ENCODE results near the gene RCBTB1. TPM values are rescaled to one million over a fixed set of nuclear protein-coding genes. Genes with fewer than 3 reads are reported as not detected.
A peak's percentile ranks its signal among the peaks of the same experiment; 100 is the strongest.

RCBTB1 gene
- total RNA-seq, 2 experiments from 2014 or later = 10.3 to 11.4 TPM

- Histone ChIP-seq H3K27me3 (ENCODE audit: control insufficient read depth in 1 of 2, insufficient read depth in 2 of 2, low read length in 2 of 2) (no peaks in the 10 kb centered on the region), H3K4me3 (ENCODE audit: low read length) (peak within 1 kb of the TSS; percentile 50), H3K4me1 (ENCODE audit: insufficient read depth, low read length) (peaks cover 12% of the 10 kb centered on the region), H3K27ac (ENCODE audit: low read depth in 1 of 2, low read length in 2 of 2) (no peak within 1 kb of the TSS), H3K9me3 (ENCODE audit: control insufficient read depth in 1 of 2, insufficient read depth in 1 of 2, low read length in 2 of 2) (peaks cover 0 to 7% of the 10 kb centered on the region in 2 experiments), H3K36me3 (ENCODE audit: insufficient read depth, low read length) (no peaks in the 10 kb centered on the region)
- peak; percentile 25 to 75 (median 54) for DNase-seq
- H3K27me3 Mint-ChIP-seq = no peaks in the 10 kb centered on the region
- H3K36me3 Mint-ChIP-seq (ENCODE audit: low read depth) = no peaks in the 10 kb centered on the region
- no peaks in the 10 kb centered on the region for H3K9me3 Mint-ChIP-seq
- peak within 1 kb of the TSS; percentile 51 for H3K27ac Mint-ChIP-seq
- intact Hi-C loops (cut with DNase I, micrococcal nuclease) = no loop called here
- TF ChIP-seq, protein P1, sequence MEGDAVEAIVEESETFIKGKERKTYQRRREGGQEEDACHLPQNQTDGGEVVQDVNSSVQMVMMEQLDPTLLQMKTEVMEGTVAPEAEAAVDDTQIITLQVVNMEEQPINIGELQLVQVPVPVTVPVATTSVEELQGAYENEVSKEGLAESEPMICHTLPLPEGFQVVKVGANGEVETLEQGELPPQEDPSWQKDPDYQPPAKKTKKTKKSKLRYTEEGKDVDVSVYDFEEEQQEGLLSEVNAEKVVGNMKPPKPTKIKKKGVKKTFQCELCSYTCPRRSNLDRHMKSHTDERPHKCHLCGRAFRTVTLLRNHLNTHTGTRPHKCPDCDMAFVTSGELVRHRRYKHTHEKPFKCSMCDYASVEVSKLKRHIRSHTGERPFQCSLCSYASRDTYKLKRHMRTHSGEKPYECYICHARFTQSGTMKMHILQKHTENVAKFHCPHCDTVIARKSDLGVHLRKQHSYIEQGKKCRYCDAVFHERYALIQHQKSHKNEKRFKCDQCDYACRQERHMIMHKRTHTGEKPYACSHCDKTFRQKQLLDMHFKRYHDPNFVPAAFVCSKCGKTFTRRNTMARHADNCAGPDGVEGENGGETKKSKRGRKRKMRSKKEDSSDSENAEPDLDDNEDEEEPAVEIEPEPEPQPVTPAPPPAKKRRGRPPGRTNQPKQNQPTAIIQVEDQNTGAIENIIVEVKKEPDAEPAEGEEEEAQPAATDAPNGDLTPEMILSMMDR (IDR thresholded peaks at IDR 0.05) = no peak
- H3K4me3 Mint-ChIP-seq = peak within 1 kb of the TSS; percentile 88
- ChIA-PET CTCF (no interaction called here), POLR2A (interaction anchor here (0.9 to 1.3 kb wide), 2 partner anchors 14 to 308 kb away, joined by 3 to 4 read pairs; partner anchors contain the start of gene SPRYD7)
- peaks cover 16% of the 10 kb centered on the region for H3K4me1 Mint-ChIP-seq (ENCODE audit: low read depth)
- ATAC-seq (ENCODE audit: poor library complexity) = peak; percentile 92
Observed at GRCh38 chr13:49627831-49628652, 42.7 kb upstream of the RCBTB1 start, which contains the start of gene ARL11. TSS of gene ARL11 (plus strand) at chr13:49628507. CDS start at chr13:49630448, 1,941 bp downstream.

GRCh38 chr13:49625392-49626079, 40.2 kb upstream of the RCBTB1 start:
- no peak overlapping the region for H3K27ac Mint-ChIP-seq
- Histone ChIP-seq H3K36me3 (ENCODE audit: insufficient read depth, low read length) (no peaks in the 10 kb centered on the region), H3K27ac (ENCODE audit: low read depth in 1 of 2, low read length in 2 of 2) (no peak overlapping the region), H3K27me3 (ENCODE audit: control insufficient read depth in 1 of 2, insufficient read depth in 2 of 2, low read length in 2 of 2) (peaks cover 0 to 2% of the 10 kb centered on the region in 2 experiments), H3K4me3 (ENCODE audit: low read length) (no peak overlapping the region), H3K9me3 (ENCODE audit: control insufficient read depth in 1 of 2, insufficient read depth in 1 of 2, low read length in 2 of 2) (peaks cover 0 to 3% of the 10 kb centered on the region in 2 experiments), H3K4me1 (ENCODE audit: insufficient read depth, low read length) (peaks cover 12% of the 10 kb centered on the region)
- ChIA-PET CTCF (no interaction called here), POLR2A (no interaction called here)
- ATAC-seq (ENCODE audit: poor library complexity) = no peak
- H3K36me3 Mint-ChIP-seq (ENCODE audit: low read depth) = no peaks in the 10 kb centered on the region
- peaks cover 16% of the 10 kb centered on the region for H3K4me1 Mint-ChIP-seq (ENCODE audit: low read depth)
- intact Hi-C loops (cut with DNase I, micrococcal nuclease) = no loop called here
- no peak for DNase-seq
- peaks cover 3% of the 10 kb centered on the region for H3K27me3 Mint-ChIP-seq
- TF ChIP-seq, protein P1 (IDR thresholded peaks at IDR 0.05) = no peak
- H3K4me3 Mint-ChIP-seq = no peak overlapping the region
- no peaks in the 10 kb centered on the region for H3K9me3 Mint-ChIP-seq

- TF ChIP-seq, protein P1 (IDR thresholded peaks at IDR 0.05) = no peak
- Mint-ChIP-seq H3K4me3 (no peak overlapping the region), H3K4me1 (ENCODE audit: low read depth) (peaks cover 14% of the 10 kb centered on the region), H3K9me3 (no peaks in the 10 kb centered on the region), H3K27ac (no peak overlapping the region), H3K36me3 (ENCODE audit: low read depth) (no peaks in the 10 kb centered on the region), H3K27me3 (peaks cover 3% of the 10 kb centered on the region)
- Histone ChIP-seq H3K36me3 (ENCODE audit: insufficient read depth, low read length) (no peaks in the 10 kb centered on the region), H3K4me1 (ENCODE audit: insufficient read depth, low read length) (peaks cover 12% of the 10 kb centered on the region), H3K27me3 (ENCODE audit: control insufficient read depth in 1 of 2, insufficient read depth in 2 of 2, low read length in 2 of 2) (peaks cover 0 to 2% of the 10 kb centered on the region in 2 experiments), H3K9me3 (ENCODE audit: control insufficient read depth in 1 of 2, insufficient read depth in 1 of 2, low read length in 2 of 2) (no peaks in the 10 kb centered on the region), H3K4me3 (ENCODE audit: low read length) (no peak overlapping the region), H3K27ac (ENCODE audit: low read depth in 1 of 2, low read length in 2 of 2) (no peak overlapping the region)
- CTCF ChIA-PET = no interaction called here
- POLR2A ChIA-PET = no interaction called here
- intact Hi-C loops (cut with DNase I, micrococcal nuclease) = no loop called here
- no peak for ATAC-seq (ENCODE audit: poor library complexity)
- no peak for DNase-seq
Observed at GRCh38 chr13:49624229-49624628, 38.9 kb upstream of the RCBTB1 start.
